WI38 (cell line): Measurements from ENCODE around the gene TLR6.

ENCODE experiments used
- H3K4me3 ChIP-seq: 2 replicates; pipeline ENCODE4 v1.5.1; 2011; ENCODE audit warnings: low read depth, mild to moderate bottlenecking, control low read depth, low read length
- TF ChIP-seq, protein P1 (sequence below): IDR thresholded peaks from 2 replicates; pipeline ENCODE4 v1.5.1; 2012; ENCODE audit warnings: low read depth, mild to moderate bottlenecking, control low read depth, low read length

The TLR6 gene

GRCh38 chr4:38834570-38834969 lies 22.0 kb downstream of the TLR6 start:
- no peak overlapping the region for H3K4me3 ChIP-seq
- TF ChIP-seq, protein P1, sequence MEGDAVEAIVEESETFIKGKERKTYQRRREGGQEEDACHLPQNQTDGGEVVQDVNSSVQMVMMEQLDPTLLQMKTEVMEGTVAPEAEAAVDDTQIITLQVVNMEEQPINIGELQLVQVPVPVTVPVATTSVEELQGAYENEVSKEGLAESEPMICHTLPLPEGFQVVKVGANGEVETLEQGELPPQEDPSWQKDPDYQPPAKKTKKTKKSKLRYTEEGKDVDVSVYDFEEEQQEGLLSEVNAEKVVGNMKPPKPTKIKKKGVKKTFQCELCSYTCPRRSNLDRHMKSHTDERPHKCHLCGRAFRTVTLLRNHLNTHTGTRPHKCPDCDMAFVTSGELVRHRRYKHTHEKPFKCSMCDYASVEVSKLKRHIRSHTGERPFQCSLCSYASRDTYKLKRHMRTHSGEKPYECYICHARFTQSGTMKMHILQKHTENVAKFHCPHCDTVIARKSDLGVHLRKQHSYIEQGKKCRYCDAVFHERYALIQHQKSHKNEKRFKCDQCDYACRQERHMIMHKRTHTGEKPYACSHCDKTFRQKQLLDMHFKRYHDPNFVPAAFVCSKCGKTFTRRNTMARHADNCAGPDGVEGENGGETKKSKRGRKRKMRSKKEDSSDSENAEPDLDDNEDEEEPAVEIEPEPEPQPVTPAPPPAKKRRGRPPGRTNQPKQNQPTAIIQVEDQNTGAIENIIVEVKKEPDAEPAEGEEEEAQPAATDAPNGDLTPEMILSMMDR: no peak

GRCh38 chr4:38832624-38833528 lies 23.7 kb downstream of the TLR6 start:
- TF ChIP-seq, protein P1: no peak
- H3K4me3 ChIP-seq: no peak overlapping the region

DNA sequence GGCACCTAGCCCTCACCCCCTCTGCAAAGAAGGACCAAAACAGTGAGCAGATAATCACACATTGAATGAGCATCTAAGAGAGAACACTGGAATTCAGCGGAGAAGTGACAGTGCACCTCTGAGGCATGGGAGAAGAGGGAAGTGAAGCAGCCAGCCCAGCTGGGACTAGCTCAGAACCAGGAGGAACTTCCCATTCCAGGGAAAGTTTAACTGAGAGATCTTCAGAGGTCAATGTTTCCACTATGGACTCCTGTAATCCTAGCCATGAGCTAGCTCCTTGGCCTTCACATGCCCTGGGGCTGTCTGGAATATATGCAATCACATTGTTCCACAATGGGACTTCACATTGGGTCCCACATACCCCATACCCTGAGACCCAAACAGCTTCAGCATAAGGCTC lies 24.4 kb downstream of the TLR6 start:
- TF ChIP-seq, protein P1: no peak
- no peak overlapping the region for H3K4me3 ChIP-seq

GRCh38 chr4:38831653-38832052 lies 25.0 kb downstream of the TLR6 start:
- H3K4me3 ChIP-seq: no peak overlapping the region
- TF ChIP-seq, protein P1: no peak

- TF ChIP-seq, protein P1: no peak
- H3K4me3 ChIP-seq: no peak overlapping the region
Measured at GRCh38 chr4:38829237-38829636, 27.4 kb downstream of the TLR6 start.

GRCh38 chr4:38823766-38824165 lies 32.9 kb downstream of the TLR6 start:
- H3K4me3 ChIP-seq: no peak overlapping the region
- TF ChIP-seq, protein P1: no peak

- TF ChIP-seq, protein P1: no peak
- H3K4me3 ChIP-seq: no peak overlapping the region
Measured at GRCh38 chr4:38822748-38823303, 33.8 kb downstream of the TLR6 start.
